H1 (cell line): ENCODE results near the gene CCDC180. TPM values are rescaled to one million over a fixed set of nuclear protein-coding genes. Genes with fewer than 3 reads are reported as not detected.

Experiments
- CTCF ChIA-PET: fragments of 300-600 bp; sonication (Branson Sonifier 250); formaldehyde crosslinking; loops from one replicate; lab custom pipeline; 2021; ENCODE audit not compliant: partially characterized antibody; lab: Charles Lee
- POLR2A ChIA-PET: fragments of 300-600 bp; sonication (Branson Sonifier 250); formaldehyde crosslinking; loops from one replicate; lab custom pipeline; 2021; ENCODE audit warnings: inconsistent platforms; ENCODE audit not compliant: partially characterized antibody; lab: Charles Lee
- DNase-seq, 2 experiments: peaks; one replicate each; pipeline versions ENCODE4 v3.0.0 to v3.0.0-alpha.2; 2010 to 2022; ENCODE audit warnings: low spot score in 2 of 2, low read depth in 1 of 2, mixed read lengths in 1 of 2
- FAIRE-seq: peaks from 2 replicates; lab custom pipeline; 2011; peaks lifted over from hg19 to GRCh38; lab: Jason Lieb, UNC
- H2AFZ ChIP-seq: 2 replicates; pipeline ENCODE4 v1.8.1; 2012; ENCODE audit warnings: low read length, inconsistent platforms
- H2AK5ac ChIP-seq: 2 replicates; pipeline ENCODE4 v1.6.1; 2013; ENCODE audit warnings: low read depth, low read length
- H2BK120ac ChIP-seq: replicated peaks from 2 replicates; pipeline ENCODE3; 2013; ENCODE audit warnings: low read depth, low read length, inconsistent platforms
- H2BK12ac ChIP-seq: 2 replicates; pipeline ENCODE4 v1.6.1; 2013; ENCODE audit warnings: low read depth, low read length
- H2BK15ac ChIP-seq: 2 replicates; pipeline ENCODE4 v1.6.1; 2013; ENCODE audit warnings: low read length
- H2BK20ac ChIP-seq: 2 replicates; pipeline ENCODE4 v1.6.1; 2013; ENCODE audit warnings: low read length
- H2BK5ac ChIP-seq: 2 replicates; pipeline ENCODE4 v1.6.1; 2013; ENCODE audit warnings: low read depth, low read length
- H3K14ac ChIP-seq: 2 replicates; pipeline ENCODE4 v1.6.1; 2013; ENCODE audit warnings: inconsistent platforms; ENCODE audit not compliant: insufficient read length
- H3K18ac ChIP-seq: 2 replicates; pipeline ENCODE4 v1.6.1; 2013; ENCODE audit warnings: low read length; ENCODE audit errors: extremely low read depth
- H3K23ac ChIP-seq: 2 replicates; pipeline ENCODE4 v1.6.1; 2013; ENCODE audit warnings: inconsistent platforms; ENCODE audit not compliant: insufficient read length
- H3K23me2 ChIP-seq: 2 replicates; pipeline ENCODE4 v1.6.1; 2013; ENCODE audit warnings: low read depth, low read length
- H3K27ac ChIP-seq: 2 replicates; pipeline ENCODE4 v1.6.1; 2011; ENCODE audit warnings: low read depth, low read length, inconsistent platforms
- H3K27me3 ChIP-seq, 4 experiments: replicated peaks in 1 of 4; 1 replicate in 1 of 4; 2 replicates in 3 of 4; pipeline versions ENCODE4 v1.6.1 to v1.8.1; 2011 to 2013; ENCODE audit warnings: low read length in 3 of 4, mild to moderate bottlenecking in 3 of 4, inconsistent platforms in 2 of 4, mixed read lengths in 2 of 4, moderate library complexity in 1 of 4; ENCODE audit not compliant: control insufficient read depth in 3 of 4, insufficient read depth in 3 of 4; ENCODE audit errors: extremely low read depth in 1 of 4
- H3K36me3 ChIP-seq, 4 experiments: 2 replicates each; pipeline versions ENCODE4 v1.6.1 to v1.8.1; 2011 to 2013; ENCODE audit warnings: mild to moderate bottlenecking in 4 of 4, low read length in 3 of 4, moderate library complexity in 2 of 4, control low read depth in 1 of 4, inconsistent platforms in 1 of 4; ENCODE audit not compliant: insufficient read depth in 4 of 4, control insufficient read depth in 2 of 4
- H3K4ac ChIP-seq: replicated peaks from 2 replicates; pipeline ENCODE3; 2013; ENCODE audit warnings: low read length, low read depth, mixed read lengths, inconsistent platforms; ENCODE audit not compliant: insufficient read length
- H3K4me1 ChIP-seq, 4 experiments: replicated peaks in 1 of 4; 1 replicate in 1 of 4; 2 replicates in 3 of 4; pipeline versions ENCODE4 v1.6.1 to v1.8.1; 2011 to 2013; ENCODE audit warnings: low read length in 3 of 4, inconsistent platforms in 2 of 4, mixed read lengths in 1 of 4; ENCODE audit not compliant: insufficient read depth in 4 of 4, control insufficient read depth in 3 of 4
- H3K4me2 ChIP-seq, 2 experiments: 2 replicates each; pipeline versions ENCODE4 v1.6.1 to v1.8.1; 2011 to 2013; ENCODE audit warnings: low read depth in 2 of 2, low read length in 2 of 2, control low read depth in 1 of 2, inconsistent platforms in 1 of 2, mild to moderate bottlenecking in 1 of 2; ENCODE audit not compliant: insufficient read depth in 1 of 2
- H3K4me3 ChIP-seq, 4 experiments: fragments of 200-600, 300-600 bp in 1 of 4; sonication (generic), shearing (Covaris generic), sonication (Bioruptor Twin) in 1 of 4; 2 replicates each; pipeline versions ENCODE4 v1.5.1 to v1.8.1; 2011 to 2016; ENCODE audit warnings: low read length in 4 of 4, low read depth in 3 of 4, control low read depth in 2 of 4, inconsistent platforms in 2 of 4, mild to moderate bottlenecking in 2 of 4, mixed read lengths in 1 of 4, moderate library complexity in 1 of 4; ENCODE audit not compliant: insufficient read depth in 2 of 4; ENCODE audit errors: extremely low read depth in 1 of 4
- H3K56ac ChIP-seq: replicated peaks from 2 replicates; pipeline ENCODE3; 2013; ENCODE audit warnings: low read depth, mild to moderate bottlenecking, mixed read lengths, low read length, inconsistent platforms; ENCODE audit not compliant: insufficient read length
- H3K79me1 ChIP-seq: 2 replicates; pipeline ENCODE4 v1.6.1; 2013; ENCODE audit warnings: low read depth, low read length, control low read depth
- H3K79me2 ChIP-seq, 2 experiments: 2 replicates each; pipeline versions ENCODE4 v1.6.1 to v1.8.1; 2012 to 2013; ENCODE audit warnings: low read length in 2 of 2, mild to moderate bottlenecking in 2 of 2, inconsistent platforms in 1 of 2; ENCODE audit not compliant: insufficient read depth in 2 of 2, control insufficient read depth in 1 of 2
- H3K9ac ChIP-seq, 4 experiments: replicated peaks in 1 of 4; 1 replicate in 1 of 4; 2 replicates in 3 of 4; pipeline versions ENCODE4 v1.6.1 to v1.8.1; 2011 to 2013; ENCODE audit warnings: low read depth in 3 of 4, low read length in 3 of 4, control low read depth in 2 of 4, mild to moderate bottlenecking in 2 of 4, moderate library complexity in 2 of 4, inconsistent platforms in 1 of 4; ENCODE audit errors: extremely low read depth in 1 of 4
- H3K9me3 ChIP-seq, 2 experiments: 2 replicates each; pipeline versions ENCODE4 v1.6.1 to v1.8.1; 2012 to 2013; ENCODE audit warnings: mild to moderate bottlenecking in 2 of 2, moderate library complexity in 2 of 2, control low read depth in 1 of 2, inconsistent platforms in 1 of 2, low read depth in 1 of 2, low read length in 1 of 2, mixed read lengths in 1 of 2; ENCODE audit not compliant: insufficient read depth in 2 of 2
- H4K20me1 ChIP-seq, 2 experiments: replicated peaks in 1 of 2; 2 replicates each; pipeline versions ENCODE3 to v1.8.1; 2011 to 2013; ENCODE audit warnings: inconsistent platforms in 2 of 2, low read length in 2 of 2, mild to moderate bottlenecking in 1 of 2; ENCODE audit not compliant: insufficient read depth in 2 of 2, control insufficient read depth in 1 of 2
- H4K5ac ChIP-seq: 2 replicates; pipeline ENCODE4 v1.6.1; 2013; ENCODE audit warnings: low read length, low read depth, mixed read lengths, inconsistent platforms; ENCODE audit not compliant: insufficient read length
- H4K8ac ChIP-seq: 2 replicates; pipeline ENCODE4 v1.8.0; 2013; ENCODE audit warnings: mild to moderate bottlenecking, moderate library complexity, low read length, inconsistent platforms; ENCODE audit not compliant: insufficient read depth; ENCODE audit errors: extremely low read depth
- H4K91ac ChIP-seq: replicated peaks from 2 replicates; pipeline ENCODE3; 2013; ENCODE audit warnings: low read length, mixed read lengths, inconsistent platforms; ENCODE audit not compliant: insufficient read length
- CBX8 ChIP-seq: fragments of 300-800, 300-1000 bp; sonication (generic); IDR thresholded peaks from 2 replicates; pipeline ENCODE4 v1.7.1; 2016; ENCODE audit warnings: low read depth, low read length, borderline replicate concordance
- CHD1 ChIP-seq: IDR thresholded peaks from 2 replicates; pipeline ENCODE4 v1.6.1; 2012; ENCODE audit warnings: low read depth, low read length, improper control_type of control experiment
- CHD2 ChIP-seq: IDR thresholded peaks from 2 replicates; pipeline ENCODE4 v1.6.1; 2012; ENCODE audit warnings: low read length, improper control_type of control experiment
- CREB1 ChIP-seq: IDR thresholded peaks from 2 replicates; pipeline ENCODE4 v1.6.1; 2012; ENCODE audit warnings: inconsistent platforms
- CTBP2 ChIP-seq: IDR thresholded peaks from 2 replicates; pipeline ENCODE4 v1.7.0; 2011; ENCODE audit warnings: borderline replicate concordance, mild to moderate bottlenecking, moderate library complexity, mixed read lengths, low read length; ENCODE audit not compliant: insufficient read depth, insufficient read length
- EZH2 ChIP-seq: fragments of 200-600 bp; sonication (generic); IDR thresholded peaks from 2 replicates; pipeline ENCODE4 v1.7.1; 2012; ENCODE audit warnings: low read depth, mild to moderate bottlenecking, moderate library complexity, low read length, inconsistent platforms; ENCODE audit not compliant: severe bottlenecking
- GTF2F1 ChIP-seq: IDR thresholded peaks from 2 replicates; pipeline ENCODE4 v1.6.1; 2012; ENCODE audit warnings: low read depth, low read length, improper control_type of control experiment, borderline replicate concordance
- JUN ChIP-seq: IDR thresholded peaks from 2 replicates; pipeline ENCODE4 v1.6.1; 2011; ENCODE audit warnings: low read depth, mild to moderate bottlenecking, improper control_type of control experiment, low read length
- JUND ChIP-seq: IDR thresholded peaks from 2 replicates; pipeline ENCODE4 v1.6.1; 2011; ENCODE audit warnings: mild to moderate bottlenecking, improper control_type of control experiment, low read length
- NANOG ChIP-seq: IDR thresholded peaks from 2 replicates; pipeline ENCODE4 v1.6.1; 2011; ENCODE audit warnings: low read length, low read depth, mild to moderate bottlenecking, inconsistent platforms; ENCODE audit not compliant: insufficient read depth, poor library complexity, severe bottlenecking
- POLR2A ChIP-seq, 2 experiments: IDR thresholded peaks; 1 replicate in 1 of 2; 2 replicates in 1 of 2; pipeline ENCODE4 v1.6.1; 2011; ENCODE audit warnings: low read depth in 2 of 2, low read length in 2 of 2, mild to moderate bottlenecking in 2 of 2; ENCODE audit errors: control extremely low read depth in 1 of 2
- SIX5 ChIP-seq: IDR thresholded peaks from 2 replicates; pipeline ENCODE4 v1.6.1; 2011; ENCODE audit warnings: mild to moderate bottlenecking, low read depth, low read length
- SP2 ChIP-seq: IDR thresholded peaks from 2 replicates; pipeline ENCODE4 v1.6.1; 2012; ENCODE audit warnings: mild to moderate bottlenecking, low read length, inconsistent platforms
- SRF ChIP-seq: IDR thresholded peaks from 2 replicates; pipeline ENCODE4 v1.6.1; 2011; ENCODE audit warnings: mild to moderate bottlenecking, low read depth, low read length, moderate library complexity
- SUZ12 ChIP-seq: fragments of 200-600 bp; sonication (generic); IDR thresholded peaks from 2 replicates; pipeline ENCODE4 v1.6.1; 2012; ENCODE audit warnings: mild to moderate bottlenecking, inconsistent platforms, low read length, moderate library complexity, mixed read lengths
- WGBS, 2 experiments: shearing (Covaris generic) in 1 of 2; methylation state at CpG; one replicate each; pipeline versions ENCODE4 v1.1.6 to v1.1.7; 2013 to 2015; ENCODE audit warnings: low lambda C conversion rate in 2 of 2, mixed read lengths in 2 of 2, inconsistent platforms in 1 of 2, low coverage in 1 of 2, missing lambda C conversion rate in 1 of 2; ENCODE audit not compliant: insufficient replicate concordance in 2 of 2, insufficient coverage in 1 of 2, insufficient read length in 1 of 2; ENCODE audit errors: extremely low coverage in 1 of 2, missing lambda C conversion rate in 1 of 2; 5-methylcytosine and 5-hydroxymethylcytosine counted together
- polyA plus RNA-seq, 7 experiments: library from polyadenylated mRNA; depleted of rRNA in 3 of 7; stranded (reverse) in 5 of 7; unstranded in 2 of 7; fragments of >200 nt in 5 of 7; fragments of 200-250 nt in 2 of 7; gene quantifications; 1 replicate in 5 of 7; 2 replicates in 1 of 7; 4 replicates in 1 of 7; pipeline versions ENCODE4 v1.2.1 to v1.2.3, GENCODE V29; 2011 to 2013; ENCODE audit warnings: missing spikeins in 2 of 7, mixed read lengths in 2 of 7
- total RNA-seq: library from RNA; stranded (reverse); fragmentation: NEBNext Ultra II Directional; extraction: Animal tissue kit (Norgen Biotek cat#: 25700); gene quantifications from 2 replicates; pipeline ENCODE4 v1.2.1, GENCODE V29; 2021

CCDC180 gene
- total and polyA plus RNA-seq, 2 of the 8 experiments (the other 6 are each of a cell fraction or from before 2014, with no cell fraction given): 2.6 to 8.2 TPM

- Histone ChIP-seq H4K91ac (no peak overlapping the region), H4K8ac (no peak overlapping the region), H2AK5ac (no peak overlapping the region), H3K27me3 (no peaks in the 10 kb centered on the region), H2BK5ac (no peak overlapping the region), H3K18ac (no peak overlapping the region), H4K5ac (no peak overlapping the region), H2BK15ac (no peak overlapping the region), H3K27ac (no peak overlapping the region), H3K23me2 (no peaks in the 10 kb centered on the region), H3K4me3 (no peak overlapping the region), H3K56ac (no peak overlapping the region), H3K79me1 (no peaks in the 10 kb centered on the region), H2AFZ (no peak overlapping the region), H3K79me2 (no peaks in the 10 kb centered on the region), H4K20me1 (no peaks in the 10 kb centered on the region), H3K4ac (no peak overlapping the region), H2BK120ac (no peak overlapping the region), H3K4me2 (no peak overlapping the region), H3K4me1 (no peaks in the 10 kb centered on the region), H2BK12ac (no peak overlapping the region), H2BK20ac (no peak overlapping the region), H3K9me3 (no peaks in the 10 kb centered on the region), H3K9ac (no peak overlapping the region), H3K14ac (no peak overlapping the region), H3K23ac (no peak overlapping the region), H3K36me3 (peaks cover 0 to 3% (median 0%) of the 10 kb centered on the region in 4 experiments; a peak in 2 of 8 replicates)
- ChIA-PET POLR2A (interaction anchor here (0.8 kb wide), 1 partner anchor 12 kb away, joined by 3 read pairs; no protein-coding TSS in a partner anchor), CTCF (interaction anchor here (0.8 to 1.8 kb wide), 4 partner anchors 12 to 76 kb away, joined by 3 to 6 read pairs (median 3); no protein-coding TSS in a partner anchor)
- DNase-seq (no peak), FAIRE-seq (no peak)
- 100% methylated on average over 1 of the region's 1 CpG; no CpG with 5 or more reads in 1 of the 2 experiments for WGBS, 2 experiments
- TF ChIP-seq SRF (no peak), CHD1 (no peak), JUN (no peak), SIX5 (no peak), CREB1 (no peak), EZH2 (no peak), CTBP2 (no peak), SP2 (no peak), NANOG (no peak), POLR2A (IDR thresholded peaks at IDR 0.05; ENCODE audit: control extremely low read depth in 1 of 2, low read depth in 2 of 2, low read length in 2 of 2) (no peak), GTF2F1 (no peak), SUZ12 (no peak), CBX8 (no peak), JUND (no peak), CHD2 (no peak)
Measured at GRCh38 chr9:97322105-97322504, 14.6 kb downstream of the CCDC180 start.
